A673 (cell line): ENCODE results near the gene ADGRG3. TPM values are rescaled to one million over a fixed set of nuclear protein-coding genes. Genes with fewer than 3 reads are reported as not detected.

Experiments
- BruUV-seq: library from RNA; stranded (reverse); fragments of 400-500 nt; replicated peaks from 2 replicates; lab custom pipeline; 2021; lab: Mats Ljungman, UMichigan
- CTCF ChIA-PET: fragments of 300-600 bp; sonication (Branson Sonifier 250); formaldehyde crosslinking; loops from one replicate; lab custom pipeline; 2022; ENCODE audit warnings: antibody characterized with exemption; lab: Charles Lee
- POLR2A ChIA-PET: fragments of 300-600 bp; sonication (Branson Sonifier 250); formaldehyde crosslinking; loops from one replicate; lab custom pipeline; 2022; ENCODE audit warnings: antibody characterized with exemption; ENCODE audit not compliant: low non-redundant PET; lab: Charles Lee
- DNase-seq: peaks from one replicate; pipeline ENCODE4 v3.0.0-alpha.2; 2015; ENCODE audit warnings: low spot score
- H3K27ac ChIP-seq: fragments of 200-600 bp; sonication (generic); 2 replicates; pipeline ENCODE4 v1.5.1; 2016; ENCODE audit warnings: mixed run types, low read depth, mild to moderate bottlenecking, mixed read lengths, antibody characterized with exemption, low read length; ENCODE audit not compliant: poor library complexity, severe bottlenecking
- H3K27me3 ChIP-seq: fragments of 200-600 bp; sonication (generic); replicated peaks from 2 replicates; pipeline ENCODE4 v1.6.1; 2017; ENCODE audit warnings: mixed run types, low read depth, mild to moderate bottlenecking, mixed read lengths, antibody characterized with exemption, low read length; ENCODE audit not compliant: insufficient read depth, poor library complexity
- H3K36me3 ChIP-seq: fragments of 200-600 bp; sonication (generic); 2 replicates; pipeline ENCODE4 v1.6.1; 2016; ENCODE audit warnings: mixed run types, mild to moderate bottlenecking, mixed read lengths, antibody characterized with exemption, low read length; ENCODE audit not compliant: insufficient read depth, poor library complexity, severe bottlenecking
- H3K4me1 ChIP-seq: fragments of 200-600 bp; sonication (generic); 2 replicates; pipeline ENCODE4 v1.6.1; 2017; ENCODE audit warnings: mixed run types, mild to moderate bottlenecking, mixed read lengths, antibody characterized with exemption, low read length; ENCODE audit not compliant: insufficient read depth, poor library complexity, severe bottlenecking
- H3K4me3 ChIP-seq: fragments of 200-600 bp; sonication (generic); 2 replicates; pipeline ENCODE4 v1.5.1; 2016; ENCODE audit warnings: low read depth, mixed run types, mild to moderate bottlenecking, mixed read lengths, low read length; ENCODE audit not compliant: poor library complexity, severe bottlenecking
- H3K9me3 ChIP-seq: fragments of 200-600 bp; sonication (generic); 2 replicates; pipeline ENCODE4 v1.6.1; 2016; ENCODE audit warnings: mixed run types, low read depth, mild to moderate bottlenecking, mixed read lengths, antibody characterized with exemption, low read length; ENCODE audit not compliant: poor library complexity, severe bottlenecking
- EZH2 ChIP-seq: fragments of 200-600 bp; sonication (generic); IDR thresholded peaks from 2 replicates; pipeline ENCODE4 v1.6.1; 2017; ENCODE audit warnings: borderline replicate concordance, low read depth, mild to moderate bottlenecking, mixed read lengths, antibody characterized with exemption, low read length; ENCODE audit not compliant: poor library complexity, severe bottlenecking
- intact Hi-C: fragments of 100-400 bp; cut with micrococcal nuclease; formaldehyde crosslinking; loops from one replicate; pipeline ENCODE4 v1.10.0; 2022; ENCODE audit not compliant: unreplicated experiment
- total RNA-seq: library from RNA; stranded (reverse); gene quantifications from 2 replicates; pipeline ENCODE4 v1.2.3, GENCODE V29; 2021
- TF ChIP-seq, protein P1 (sequence below): fragments of 300-800, 200-600 bp; sonication (generic); conservative IDR thresholded peaks from 2 replicates; pipeline ENCODE4 v1.5.1; 2017; ENCODE audit warnings: low read depth, mild to moderate bottlenecking, antibody characterized with exemption, low read length, moderate library complexity, mixed read lengths

The ADGRG3 gene
- total RNA-seq, 1 experiment from 2014 or later = not detected

DNA sequence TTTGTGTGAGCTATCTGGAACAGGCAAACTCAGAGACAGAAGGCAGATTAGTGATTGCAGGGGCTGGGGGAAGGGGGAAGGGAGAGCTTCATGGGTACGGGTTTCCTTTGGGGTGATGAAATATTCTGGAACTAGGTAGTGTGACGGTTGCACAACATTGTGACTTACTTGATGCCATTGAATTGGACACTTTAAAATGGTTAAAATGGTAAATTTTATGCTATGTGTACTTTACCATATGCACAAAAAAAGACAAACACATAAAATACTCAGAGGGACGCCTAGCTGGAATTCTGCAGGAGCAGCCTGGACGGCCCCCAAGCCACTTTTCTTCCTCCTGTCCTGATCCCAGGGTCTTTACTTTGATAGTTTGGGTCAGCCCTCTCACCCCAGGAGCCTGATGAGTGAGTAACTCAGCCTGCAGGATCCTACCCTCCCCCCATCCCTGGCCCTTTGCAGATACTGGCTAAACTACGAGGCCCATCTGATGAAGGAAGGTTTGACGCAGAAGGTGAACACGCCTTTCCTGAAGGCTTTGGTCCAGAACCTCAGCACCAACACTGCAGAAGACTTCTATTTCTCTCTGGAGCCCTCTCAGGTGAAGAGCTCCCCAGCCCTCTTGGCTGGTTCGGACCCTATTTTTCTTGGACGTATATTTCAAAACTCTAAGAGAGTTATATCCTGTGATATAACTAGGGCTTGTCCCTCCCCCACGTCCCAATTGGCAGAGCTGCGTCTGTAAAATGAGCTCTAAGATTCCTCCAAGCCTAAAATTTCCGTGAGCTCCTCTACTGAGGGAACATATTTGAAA lies 7.8 kb downstream of the ADGRG3 start:
- H3K27me3 ChIP-seq = no peaks in the 10 kb centered on the region
- POLR2A ChIA-PET = interaction anchor here (0.6 kb wide), 1 partner anchor 33 kb away, joined by 7 read pairs; no protein-coding TSS in a partner anchor
- CTCF ChIA-PET = no interaction called here
- intact Hi-C loops = no loop called here
- H3K9me3 ChIP-seq = no peaks in the 10 kb centered on the region
- peaks cover 3% of the 10 kb centered on the region for H3K4me1 ChIP-seq
- H3K27ac ChIP-seq = no peak overlapping the region
- no peak for TF ChIP-seq EZH2
- TF ChIP-seq, protein P1, sequence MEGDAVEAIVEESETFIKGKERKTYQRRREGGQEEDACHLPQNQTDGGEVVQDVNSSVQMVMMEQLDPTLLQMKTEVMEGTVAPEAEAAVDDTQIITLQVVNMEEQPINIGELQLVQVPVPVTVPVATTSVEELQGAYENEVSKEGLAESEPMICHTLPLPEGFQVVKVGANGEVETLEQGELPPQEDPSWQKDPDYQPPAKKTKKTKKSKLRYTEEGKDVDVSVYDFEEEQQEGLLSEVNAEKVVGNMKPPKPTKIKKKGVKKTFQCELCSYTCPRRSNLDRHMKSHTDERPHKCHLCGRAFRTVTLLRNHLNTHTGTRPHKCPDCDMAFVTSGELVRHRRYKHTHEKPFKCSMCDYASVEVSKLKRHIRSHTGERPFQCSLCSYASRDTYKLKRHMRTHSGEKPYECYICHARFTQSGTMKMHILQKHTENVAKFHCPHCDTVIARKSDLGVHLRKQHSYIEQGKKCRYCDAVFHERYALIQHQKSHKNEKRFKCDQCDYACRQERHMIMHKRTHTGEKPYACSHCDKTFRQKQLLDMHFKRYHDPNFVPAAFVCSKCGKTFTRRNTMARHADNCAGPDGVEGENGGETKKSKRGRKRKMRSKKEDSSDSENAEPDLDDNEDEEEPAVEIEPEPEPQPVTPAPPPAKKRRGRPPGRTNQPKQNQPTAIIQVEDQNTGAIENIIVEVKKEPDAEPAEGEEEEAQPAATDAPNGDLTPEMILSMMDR = no peak
- no TSS peak for BruUV-seq
- DNase-seq = no peak
- no peak overlapping the region for H3K4me3 ChIP-seq
- H3K36me3 ChIP-seq = no peaks in the 10 kb centered on the region

GRCh38 chr16:57676553-57677085 lies 8.5 kb downstream of the ADGRG3 start:
- BruUV-seq = no TSS peak
- Histone ChIP-seq H3K9me3 (no peaks in the 10 kb centered on the region), H3K4me3 (no peak overlapping the region), H3K36me3 (no peaks in the 10 kb centered on the region), H3K4me1 (peaks cover 3% of the 10 kb centered on the region), H3K27ac (no peak overlapping the region), H3K27me3 (no peaks in the 10 kb centered on the region)
- DNase-seq = no peak
- TF ChIP-seq, protein P1 = no peak
- TF ChIP-seq EZH2 = no peak
- ChIA-PET CTCF (no interaction called here), POLR2A (interaction anchor here (0.6 kb wide), 1 partner anchor 33 kb away, joined by 7 read pairs; no protein-coding TSS in a partner anchor)
- intact Hi-C loops = no loop called here

GRCh38 chr16:57677622-57678369 lies 9.7 kb downstream of the ADGRG3 start:
- intact Hi-C loops = no loop called here
- ChIA-PET POLR2A (no interaction called here), CTCF (no interaction called here)
- Histone ChIP-seq H3K27me3 (no peaks in the 10 kb centered on the region), H3K36me3 (no peaks in the 10 kb centered on the region), H3K4me1 (peaks cover 3% of the 10 kb centered on the region), H3K9me3 (no peaks in the 10 kb centered on the region), H3K27ac (no peak overlapping the region), H3K4me3 (no peak overlapping the region)
- DNase-seq = no peak
- TF ChIP-seq EZH2 = no peak
- TF ChIP-seq, protein P1 = no peak
- no TSS peak for BruUV-seq
